HG03354 (cell line): Measurements from ENCODE around the gene GRB14.
"Not testable (repeated sequence)": the region's sequence is repeated elsewhere in the genome, so short reads cannot be mapped to it uniquely, and the experiment has no call there.

Experiments used
- ATAC-seq: cut with Tn5 transposase; IDR thresholded peaks from one replicate; pipeline ENCODE4 v1.9.1; 2021; ENCODE audit warnings: mild to moderate bottlenecking; ENCODE audit not compliant: unreplicated experiment, poor library complexity, severe bottlenecking

Gene GRB14

GRCh38 chr2:164561991-164562390 lies 59.3 kb downstream of the GRB14 start:
- no peak for ATAC-seq

- ATAC-seq: no peak
Measured at GRCh38 chr2:164561416-164561815, 59.9 kb downstream of the GRB14 start.

- no peak for ATAC-seq
Measured at GRCh38 chr2:164560902-164561301, 60.4 kb downstream of the GRB14 start.

GRCh38 chr2:164560181-164560792 lies 61.0 kb downstream of the GRB14 start:
- ATAC-seq: peak; percentile 76

- ATAC-seq: no peak
Measured at GRCh38 chr2:164558450-164558849, 62.8 kb downstream of the GRB14 start.

GRCh38 chr2:164554487-164554886 lies 66.8 kb downstream of the GRB14 start:
- ATAC-seq: no peak

GRCh38 chr2:164551519-164551918 lies 69.8 kb downstream of the GRB14 start:
- ATAC-seq: no peak

GRCh38 chr2:164549705-164550104 lies 71.6 kb downstream of the GRB14 start:
- ATAC-seq: not testable (repeated sequence)

GRCh38 chr2:164545484-164545883 lies 75.8 kb downstream of the GRB14 start:
- no peak for ATAC-seq

GRCh38 chr2:164542581-164543021 lies 78.7 kb downstream of the GRB14 start:
- no peak for ATAC-seq

GRCh38 chr2:164538240-164538866 lies 82.9 kb downstream of the GRB14 start:
- peak; percentile 88 for ATAC-seq

GRCh38 chr2:164535280-164536025 lies 85.8 kb downstream of the GRB14 start:
- ATAC-seq: no peak

- no peak for ATAC-seq
Measured at GRCh38 chr2:164530464-164530863, 90.8 kb downstream of the GRB14 start.

GRCh38 chr2:164523726-164524125 lies 97.6 kb downstream of the GRB14 start:
- no peak for ATAC-seq

- no peak for ATAC-seq
Measured at GRCh38 chr2:164523009-164523408, 98.3 kb downstream of the GRB14 start.

- no peak for ATAC-seq
Measured at GRCh38 chr2:164522561-164522981, 98.7 kb downstream of the GRB14 start.

- ATAC-seq: no peak
Measured at GRCh38 chr2:164515734-164516133, 105.5 kb downstream of the GRB14 start.

GRCh38 chr2:164515030-164515429 lies 106.3 kb downstream of the GRB14 start:
- ATAC-seq: no peak

- no peak for ATAC-seq
Measured at GRCh38 chr2:164514491-164514890, 106.8 kb downstream of the GRB14 start.

GRCh38 chr2:164512871-164513270 lies 108.4 kb downstream of the GRB14 start:
- no peak for ATAC-seq

- no peak for ATAC-seq
Measured at GRCh38 chr2:164511738-164512137, 109.5 kb downstream of the GRB14 start.
